IMR-90 (cell line): ENCODE results near the gene FAM3D. TPM values are rescaled to one million over a fixed set of nuclear protein-coding genes. Genes with fewer than 3 reads are reported as not detected.

Experiments used
- ATAC-seq: fragments of 200-7000 bp; cut with Tn5 transposase; 2 replicates; pipeline ENCODE4 v1.9.1; 2020; ENCODE audit warnings: low read depth, mild to moderate bottlenecking, moderate library complexity
- BruUV-seq: library from RNA; stranded (reverse); fragments of 400-500 nt; replicated peaks from 2 replicates; lab custom pipeline; 2021; lab: Mats Ljungman, UMichigan
- CTCF ChIA-PET: fragments of 300-600 bp; formaldehyde crosslinking; extraction: SDS; loops from one replicate; lab custom pipeline; 2021; ENCODE audit warnings: antibody characterized with exemption; lab: Yijun Ruan, JAX
- POLR2A ChIA-PET: fragments of 300-600 bp; sonication (Branson Sonifier 250); formaldehyde crosslinking; loops from one replicate; lab custom pipeline; 2022; ENCODE audit warnings: antibody characterized with exemption; ENCODE audit not compliant: unreplicated experiment; lab: Charles Lee
- DNase-seq: peaks from one replicate; pipeline ENCODE4 v3.0.0; 2013
- H2AFZ ChIP-seq: replicated peaks from 2 replicates; pipeline ENCODE3; 2013; ENCODE audit warnings: low read length, mild to moderate bottlenecking; ENCODE audit not compliant: poor library complexity
- H2AK5ac ChIP-seq: 2 replicates; pipeline ENCODE4 v1.6.1; 2013; ENCODE audit warnings: low read depth, low read length, inconsistent platforms
- H2AK9ac ChIP-seq: replicated peaks from 2 replicates; pipeline ENCODE3; 2013; ENCODE audit warnings: mild to moderate bottlenecking, low read depth, low read length, moderate library complexity; ENCODE audit not compliant: poor library complexity
- H2BK120ac ChIP-seq: 2 replicates; pipeline ENCODE4 v1.6.1; 2013; ENCODE audit warnings: low read depth, low read length, inconsistent platforms
- H2BK15ac ChIP-seq: 3 replicates; pipeline ENCODE4 v1.6.1; 2013; ENCODE audit warnings: low read depth, low read length, inconsistent platforms
- H2BK20ac ChIP-seq: 2 replicates; pipeline ENCODE4 v1.6.1; 2013; ENCODE audit warnings: low read depth, mild to moderate bottlenecking, inconsistent platforms, low read length, moderate library complexity
- H2BK5ac ChIP-seq: 2 replicates; pipeline ENCODE4 v1.6.1; 2013; ENCODE audit warnings: mild to moderate bottlenecking, low read depth, low read length, inconsistent platforms; ENCODE audit not compliant: poor library complexity, severe bottlenecking
- H3K14ac ChIP-seq: replicated peaks from 2 replicates; pipeline ENCODE4 v1.6.1; 2013; ENCODE audit warnings: low read depth, low read length, inconsistent platforms
- H3K18ac ChIP-seq: 2 replicates; pipeline ENCODE4 v1.6.1; 2013; ENCODE audit warnings: low read depth, low read length, control low read depth
- H3K23ac ChIP-seq: 2 replicates; pipeline ENCODE4 v1.6.1; 2013; ENCODE audit warnings: low read depth, low read length, inconsistent platforms
- H3K27ac ChIP-seq: 2 replicates; pipeline ENCODE4 v1.5.1; 2013; ENCODE audit warnings: mild to moderate bottlenecking, control low read depth, low read length; ENCODE audit not compliant: insufficient read depth
- H3K27me3 ChIP-seq: 2 replicates; pipeline ENCODE4 v1.6.1; 2013; ENCODE audit warnings: low read length; ENCODE audit not compliant: control insufficient read depth, insufficient read depth
- H3K36me3 ChIP-seq: 2 replicates; pipeline ENCODE4 v1.6.1; 2013; ENCODE audit warnings: low read length, mixed read lengths; ENCODE audit not compliant: control insufficient read depth, insufficient read depth
- H3K4ac ChIP-seq: 2 replicates; pipeline ENCODE4 v1.6.1; 2013; ENCODE audit warnings: low read depth, low read length, inconsistent platforms
- H3K4me1 ChIP-seq: 2 replicates; pipeline ENCODE4 v1.6.1; 2013; ENCODE audit warnings: low read length, mixed read lengths; ENCODE audit not compliant: control insufficient read depth, insufficient read depth
- H3K4me2 ChIP-seq: 2 replicates; pipeline ENCODE4 v1.6.1; 2013; ENCODE audit warnings: low read depth, mild to moderate bottlenecking, control low read depth, low read length, moderate library complexity
- H3K4me3 ChIP-seq: 2 replicates; pipeline ENCODE4 v1.5.1; 2013; ENCODE audit warnings: low read depth, mild to moderate bottlenecking, control low read depth, low read length, moderate library complexity; ENCODE audit not compliant: insufficient read depth
- H3K56ac ChIP-seq: 2 replicates; pipeline ENCODE4 v1.6.1; 2013; ENCODE audit warnings: low read length, inconsistent platforms; ENCODE audit not compliant: insufficient read depth; ENCODE audit errors: extremely low read depth
- H3K79me1 ChIP-seq, 2 experiments: 2 replicates each; pipeline ENCODE4 v1.6.1; 2013; ENCODE audit warnings: low read length in 2 of 2, inconsistent platforms in 1 of 2, low read depth in 1 of 2
- H3K9ac ChIP-seq: 2 replicates; pipeline ENCODE4 v1.6.1; 2013; ENCODE audit warnings: low read depth, low read length, control low read depth
- H3K9me1 ChIP-seq: 2 replicates; pipeline ENCODE4 v1.6.1; 2013; ENCODE audit warnings: low read length, inconsistent platforms; ENCODE audit not compliant: insufficient read depth
- H3K9me3 ChIP-seq: 2 replicates; pipeline ENCODE4 v1.6.1; 2013; ENCODE audit warnings: low read length; ENCODE audit not compliant: control insufficient read depth, insufficient read depth
- H4K20me1 ChIP-seq: 2 replicates; pipeline ENCODE4 v1.6.1; 2013; ENCODE audit warnings: low read length, inconsistent platforms; ENCODE audit not compliant: insufficient read depth
- H4K5ac ChIP-seq: 2 replicates; pipeline ENCODE4 v1.6.1; 2013; ENCODE audit warnings: mild to moderate bottlenecking, low read depth, low read length, control low read depth
- H4K8ac ChIP-seq, 2 experiments: 2 replicates each; pipeline ENCODE4 v1.6.1; 2013; ENCODE audit warnings: low read depth in 2 of 2, low read length in 2 of 2, control low read depth in 1 of 2, inconsistent platforms in 1 of 2
- H4K91ac ChIP-seq: 2 replicates; pipeline ENCODE4 v1.6.1; 2013; ENCODE audit warnings: low read depth, low read length, inconsistent platforms; ENCODE audit not compliant: insufficient read depth
- BHLHE40 ChIP-seq: fragments of 150-350 bp; IDR thresholded peaks from 2 replicates; pipeline ENCODE4 v1.6.1; 2016; ENCODE audit warnings: mild to moderate bottlenecking, low read depth, low read length
- CEBPB ChIP-seq: IDR thresholded peaks from 2 replicates; pipeline ENCODE4 v1.6.1; 2012; ENCODE audit warnings: low read depth, low read length, improper control_type of control experiment
- CHD1 ChIP-seq: IDR thresholded peaks from 2 replicates; pipeline ENCODE4 v1.6.1; 2012; ENCODE audit warnings: low read depth, low read length, improper control_type of control experiment
- MXI1 ChIP-seq: IDR thresholded peaks from 2 replicates; pipeline ENCODE4 v1.6.1; 2012; ENCODE audit warnings: low read depth, mild to moderate bottlenecking, low read length, moderate library complexity, borderline replicate concordance
- POLR2A ChIP-seq: IDR thresholded peaks from 2 replicates; pipeline ENCODE4 v1.6.1; 2012; ENCODE audit warnings: mild to moderate bottlenecking, low read depth, low read length
- RAD21 ChIP-seq: IDR thresholded peaks from 2 replicates; pipeline ENCODE4 v1.6.1; 2012; ENCODE audit warnings: low read length, improper control_type of control experiment
- RCOR1 ChIP-seq: IDR thresholded peaks from 2 replicates; pipeline ENCODE4 v1.6.1; 2012; ENCODE audit warnings: mild to moderate bottlenecking, low read length, improper control_type of control experiment; ENCODE audit not compliant: insufficient replicate concordance
- RFX5 ChIP-seq: IDR thresholded peaks from 2 replicates; pipeline ENCODE4 v1.8.0; 2012; ENCODE audit warnings: low read depth, mild to moderate bottlenecking, low read length, moderate library complexity
- WGBS, 2 experiments: methylation state at CpG; one replicate each; pipeline versions ENCODE4 v1.1.5 to v1.1.7; 2013; ENCODE audit warnings: missing lambda C conversion rate in 2 of 2; ENCODE audit not compliant: insufficient read length in 1 of 2; ENCODE audit errors: extremely low coverage in 2 of 2; 5-methylcytosine and 5-hydroxymethylcytosine counted together
- dilution Hi-C: fragments of 300-500 bp; cut with HindIII; formaldehyde crosslinking; loops from one replicate; pipeline ENCODE4 v1.14.3; 2018; ENCODE audit warnings: low sequenced_read_pairs; ENCODE audit not compliant: unreplicated experiment
- in situ Hi-C: fragments of 300-500 bp; cut with MboI; formaldehyde crosslinking; loops from 3 replicates; pipeline ENCODE4 v1.14.3; 2019; ENCODE audit warnings: low sequenced_read_pairs, inconsistent platforms, mixed read lengths
- intact Hi-C: fragments of 100-400 bp; cut with micrococcal nuclease; formaldehyde crosslinking; loops from 2 replicates; pipeline ENCODE4 v1.10.0; 2022
- polyA plus RNA-seq, 3 experiments: library from polyadenylated mRNA; depleted of rRNA; stranded (reverse); fragments of >200 nt; gene quantifications; 2 replicates each; pipeline ENCODE4 v1.2.3, GENCODE V29; 2012; ENCODE audit warnings: low replicate concordance in 1 of 3
- total RNA-seq: library from RNA; depleted of rRNA; stranded (reverse); fragments of >200 nt; gene quantifications from 2 replicates; pipeline ENCODE4 v1.2.3, GENCODE V29; 2012
- TF ChIP-seq, protein P1 (sequence below): conservative IDR thresholded peaks from 2 replicates; pipeline ENCODE4 v1.5.1; 2012; ENCODE audit warnings: mild to moderate bottlenecking, low read depth, low read length, improper control_type of control experiment

FAM3D gene
- total and polyA plus RNA-seq, 2 of the 4 experiments (the other 2 are of a cell fraction): not detected

- no peak overlapping the region for H2AK5ac ChIP-seq
These were observed 33.3 kb downstream of the FAM3D start for GRCh38 chr3:58633157-58633865.

More at GRCh38 chr3:58633157-58633865, 33.3 kb downstream of the FAM3D start:
- DNase-seq: no peak
- Histone ChIP-seq H3K79me1 (no peaks in the 10 kb centered on the region), H4K5ac (no peak overlapping the region), H2BK120ac (no peak overlapping the region), H4K20me1 (no peaks in the 10 kb centered on the region), H2AK9ac (no peak overlapping the region), H3K23ac (no peak overlapping the region), H3K9me1 (peaks cover 3% of the 10 kb centered on the region; the same call in 1 of the 2 replicates), H3K14ac (no peak overlapping the region), H3K4ac (no peak overlapping the region), H2BK15ac (no peak overlapping the region), H3K27me3 (no peaks in the 10 kb centered on the region), H3K4me2 (no peak overlapping the region), H4K91ac (no peak overlapping the region), H3K18ac (no peak overlapping the region; the same call in 1 of the 2 replicates), H3K36me3 (no peaks in the 10 kb centered on the region), H2BK5ac (no peak overlapping the region), H4K8ac (no peak overlapping the region), H2AFZ (no peak overlapping the region), H3K4me1 (peaks cover 12% of the 10 kb centered on the region), H3K56ac (no peak overlapping the region), H3K9me3 (no peaks in the 10 kb centered on the region), H3K27ac (no peak overlapping the region), H3K9ac (no peak overlapping the region), H3K4me3 (no peak overlapping the region), H2BK20ac (no peak overlapping the region)
- BruUV-seq: no TSS peak
- intact Hi-C loops (no loop called here), dilution Hi-C loops (no loop called here), in situ Hi-C loops (loop anchor here (25.0 kb wide), 1 partner anchor 1179 kb away; no protein-coding TSS in a partner anchor)
- WGBS, 2 experiments: 51% methylated on average over 4 of the region's 8 CpGs; no CpG with 5 or more reads in 1 of the 2 experiments
- no peak for ATAC-seq
- no peak for TF ChIP-seq RCOR1
- no peak for TF ChIP-seq RAD21
- TF ChIP-seq CHD1: no peak
- TF ChIP-seq, protein P1, sequence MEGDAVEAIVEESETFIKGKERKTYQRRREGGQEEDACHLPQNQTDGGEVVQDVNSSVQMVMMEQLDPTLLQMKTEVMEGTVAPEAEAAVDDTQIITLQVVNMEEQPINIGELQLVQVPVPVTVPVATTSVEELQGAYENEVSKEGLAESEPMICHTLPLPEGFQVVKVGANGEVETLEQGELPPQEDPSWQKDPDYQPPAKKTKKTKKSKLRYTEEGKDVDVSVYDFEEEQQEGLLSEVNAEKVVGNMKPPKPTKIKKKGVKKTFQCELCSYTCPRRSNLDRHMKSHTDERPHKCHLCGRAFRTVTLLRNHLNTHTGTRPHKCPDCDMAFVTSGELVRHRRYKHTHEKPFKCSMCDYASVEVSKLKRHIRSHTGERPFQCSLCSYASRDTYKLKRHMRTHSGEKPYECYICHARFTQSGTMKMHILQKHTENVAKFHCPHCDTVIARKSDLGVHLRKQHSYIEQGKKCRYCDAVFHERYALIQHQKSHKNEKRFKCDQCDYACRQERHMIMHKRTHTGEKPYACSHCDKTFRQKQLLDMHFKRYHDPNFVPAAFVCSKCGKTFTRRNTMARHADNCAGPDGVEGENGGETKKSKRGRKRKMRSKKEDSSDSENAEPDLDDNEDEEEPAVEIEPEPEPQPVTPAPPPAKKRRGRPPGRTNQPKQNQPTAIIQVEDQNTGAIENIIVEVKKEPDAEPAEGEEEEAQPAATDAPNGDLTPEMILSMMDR: no peak
- no peak for TF ChIP-seq BHLHE40
- TF ChIP-seq MXI1: no peak
- TF ChIP-seq CEBPB: no peak
- no peak for TF ChIP-seq POLR2A
- TF ChIP-seq RFX5: no peak
- ChIA-PET POLR2A (no interaction called here), CTCF (interaction anchor here (0.6 to 1.1 kb wide), 3 partner anchors 48 to 1140 kb away, joined by 3 read pairs; no protein-coding TSS in a partner anchor)
